ENCODE results near the gene TXNDC11.

TXNDC11 gene

DNA sequence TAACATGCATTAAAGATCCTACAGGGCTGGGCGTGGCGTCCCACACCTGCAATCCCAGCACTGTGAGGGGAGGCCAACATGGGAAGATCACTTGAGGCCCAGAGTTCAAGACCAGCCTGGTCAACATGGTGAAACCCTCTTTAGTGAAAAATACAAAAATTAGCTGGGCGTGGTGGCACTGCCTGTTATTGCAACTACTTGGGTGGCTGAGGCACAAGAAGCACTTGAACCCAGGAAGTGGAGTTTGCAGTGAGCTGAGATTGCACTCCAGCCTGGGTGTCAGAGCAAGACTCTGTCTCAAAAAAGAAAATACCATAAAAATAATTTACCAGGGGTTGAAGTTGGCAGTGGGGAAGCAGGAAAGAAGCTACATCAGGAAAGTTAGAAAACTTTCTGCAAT is 12.9 kb downstream of the TXNDC11 start:
- no peak for DNase-seq (ENCODE audit: low spot score)
- Histone ChIP-seq H3K4me3 (no peak overlapping the region), H3K27ac (no peak overlapping the region)
- TF ChIP-seq, protein P1, sequence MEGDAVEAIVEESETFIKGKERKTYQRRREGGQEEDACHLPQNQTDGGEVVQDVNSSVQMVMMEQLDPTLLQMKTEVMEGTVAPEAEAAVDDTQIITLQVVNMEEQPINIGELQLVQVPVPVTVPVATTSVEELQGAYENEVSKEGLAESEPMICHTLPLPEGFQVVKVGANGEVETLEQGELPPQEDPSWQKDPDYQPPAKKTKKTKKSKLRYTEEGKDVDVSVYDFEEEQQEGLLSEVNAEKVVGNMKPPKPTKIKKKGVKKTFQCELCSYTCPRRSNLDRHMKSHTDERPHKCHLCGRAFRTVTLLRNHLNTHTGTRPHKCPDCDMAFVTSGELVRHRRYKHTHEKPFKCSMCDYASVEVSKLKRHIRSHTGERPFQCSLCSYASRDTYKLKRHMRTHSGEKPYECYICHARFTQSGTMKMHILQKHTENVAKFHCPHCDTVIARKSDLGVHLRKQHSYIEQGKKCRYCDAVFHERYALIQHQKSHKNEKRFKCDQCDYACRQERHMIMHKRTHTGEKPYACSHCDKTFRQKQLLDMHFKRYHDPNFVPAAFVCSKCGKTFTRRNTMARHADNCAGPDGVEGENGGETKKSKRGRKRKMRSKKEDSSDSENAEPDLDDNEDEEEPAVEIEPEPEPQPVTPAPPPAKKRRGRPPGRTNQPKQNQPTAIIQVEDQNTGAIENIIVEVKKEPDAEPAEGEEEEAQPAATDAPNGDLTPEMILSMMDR (IDR thresholded peaks at IDR 0.05): no peak

DNA sequence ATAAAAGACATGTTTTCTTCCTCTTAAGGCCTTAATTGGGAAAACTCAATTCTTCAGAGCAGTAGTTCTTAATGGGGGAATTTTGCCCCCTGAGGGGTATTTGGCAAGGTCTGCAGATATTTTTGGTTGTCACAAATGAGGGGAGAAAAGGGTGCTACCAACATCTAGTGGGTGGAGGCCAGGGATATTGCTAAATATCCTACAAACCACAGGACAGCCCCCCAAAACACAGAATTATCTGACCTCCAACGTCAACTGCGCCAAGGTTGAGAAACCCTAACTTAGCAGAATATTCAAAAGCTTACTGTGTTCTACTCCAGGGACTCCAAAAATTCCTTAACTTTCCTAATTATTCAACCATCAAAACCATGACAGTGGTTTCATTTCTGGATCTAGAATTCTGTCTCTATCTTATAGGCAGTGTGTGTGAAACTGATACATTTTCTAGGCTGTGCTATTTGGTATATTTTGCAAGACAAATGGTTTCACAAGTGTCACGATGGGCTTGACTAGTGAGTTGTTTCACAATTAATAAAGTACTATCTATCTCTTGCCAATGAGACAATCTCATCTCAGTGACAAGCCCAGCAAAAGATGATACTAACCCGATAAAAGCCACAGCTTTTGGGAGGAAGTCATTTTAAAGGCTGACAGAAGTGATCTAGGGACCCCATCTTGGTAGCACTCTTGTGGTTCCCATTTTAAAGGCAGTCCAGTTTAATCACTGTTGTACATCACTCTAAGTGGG is 14.7 kb downstream of the TXNDC11 start:
- DNase-seq (ENCODE audit: low spot score): no peak
- Histone ChIP-seq H3K4me3 (no peak overlapping the region), H3K27ac (no peak overlapping the region)
- TF ChIP-seq, protein P1 (IDR thresholded peaks at IDR 0.05): no peak

DNA sequence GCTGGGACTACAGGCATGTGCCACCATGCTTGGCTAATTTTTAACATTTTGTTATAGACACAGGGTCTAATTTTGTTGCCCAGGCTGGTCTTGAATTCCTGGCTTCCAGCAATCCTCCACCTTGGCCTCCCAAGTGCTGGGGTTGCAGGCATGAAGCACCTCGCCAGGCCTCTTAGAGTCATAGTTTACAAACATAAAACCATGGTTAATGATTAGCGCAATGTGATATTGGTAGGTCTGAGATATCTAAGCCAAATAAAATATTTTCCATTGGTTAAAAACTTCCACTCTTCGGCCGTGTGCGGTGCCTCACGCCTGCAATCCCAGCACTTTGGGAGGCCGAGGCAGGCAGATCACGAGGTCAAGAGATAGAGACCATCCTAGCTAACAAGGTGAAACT is 16.6 kb downstream of the TXNDC11 start:
- Histone ChIP-seq H3K4me3 (no peak overlapping the region), H3K27ac (no peak overlapping the region)
- DNase-seq (ENCODE audit: low spot score): no peak
- TF ChIP-seq, protein P1 (IDR thresholded peaks at IDR 0.05): no peak

- no peak for DNase-seq (ENCODE audit: low spot score)
- Histone ChIP-seq H3K4me3 (no peak overlapping the region), H3K27ac (no peak overlapping the region)
- TF ChIP-seq, protein P1 (IDR thresholded peaks at IDR 0.05): no peak
Observed at GRCh38 chr16:11725457-11725856, 17.2 kb downstream of the TXNDC11 start.

DNA sequence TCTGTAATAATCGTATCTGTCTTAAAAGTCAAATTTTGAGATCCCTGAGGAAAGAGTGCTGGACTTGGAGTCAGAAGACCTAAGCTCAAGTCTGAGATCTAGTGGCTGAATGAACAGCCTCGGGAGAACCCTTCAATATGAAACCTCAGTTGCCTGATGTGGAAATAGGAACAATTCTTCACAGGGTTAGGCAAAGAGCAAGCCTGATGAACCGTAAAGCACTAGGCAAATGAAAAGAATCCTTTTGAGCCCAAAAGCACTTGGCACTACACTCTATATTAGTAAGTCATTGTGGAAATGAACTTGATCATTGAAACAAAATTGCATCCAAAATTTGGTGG is 20.2 kb downstream of the TXNDC11 start:
- H3K27ac ChIP-seq: no peak overlapping the region
- TF ChIP-seq, protein P1 (IDR thresholded peaks at IDR 0.05): no peak
- H3K4me3 ChIP-seq: no peak overlapping the region
- no peak for DNase-seq (ENCODE audit: low spot score)

DNA sequence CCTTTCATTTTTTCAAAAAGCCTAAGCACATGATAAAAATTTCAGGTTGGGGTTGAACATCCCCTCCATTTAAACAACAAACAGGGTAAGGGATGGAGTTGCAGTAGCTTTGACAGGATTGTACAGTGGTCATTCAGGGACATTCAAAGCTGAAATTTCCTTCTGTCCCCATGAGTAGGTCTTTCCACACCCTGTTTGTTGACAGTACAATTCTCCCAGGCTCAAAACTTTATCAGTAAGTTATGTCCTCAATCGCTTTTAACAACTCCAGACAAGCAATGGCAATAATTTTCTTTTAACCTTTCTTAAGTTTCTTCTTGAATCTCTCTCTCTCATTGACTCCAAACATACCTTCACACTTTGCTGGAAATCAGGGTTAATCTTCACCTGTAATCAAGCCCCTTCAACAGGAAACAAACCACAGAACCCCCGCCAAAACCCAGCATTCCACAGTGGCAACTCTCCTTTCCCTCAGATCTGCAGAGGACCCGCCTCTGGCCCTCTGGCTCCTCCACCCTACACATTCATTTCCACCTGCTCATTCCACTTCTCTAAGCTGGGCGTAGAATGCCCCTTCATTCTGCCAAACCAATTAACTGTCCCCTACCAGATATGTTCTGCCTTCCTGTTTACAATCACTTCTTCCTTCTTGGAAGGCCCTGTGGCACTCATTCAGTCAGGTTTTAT is 20.7 kb downstream of the TXNDC11 start:
- DNase-seq (ENCODE audit: low spot score): no peak
- TF ChIP-seq, protein P1 (IDR thresholded peaks at IDR 0.05): no peak
- no peak overlapping the region for H3K27ac ChIP-seq
- no peak overlapping the region for H3K4me3 ChIP-seq

GRCh38 chr16:11719762-11720161 is 22.9 kb downstream of the TXNDC11 start:
- Histone ChIP-seq H3K4me3 (no peak overlapping the region), H3K27ac (no peak overlapping the region)
- DNase-seq (ENCODE audit: low spot score): no peak
- TF ChIP-seq, protein P1 (IDR thresholded peaks at IDR 0.05): no peak

All from coronary artery (tissue), 2 donors.